H1 (cell line): ENCODE measurements around the gene WIPF1. TPM values are rescaled to one million over a fixed set of nuclear protein-coding genes. Genes with fewer than 3 reads are reported as not detected.

Experiments used
- ATF3 ChIP-seq: IDR thresholded peaks from 2 replicates; pipeline ENCODE4 v1.6.1; 2011; ENCODE audit warnings: low read depth, mild to moderate bottlenecking, low read length; ENCODE audit not compliant: insufficient read depth
- SIN3A ChIP-seq, 2 experiments: IDR thresholded peaks in 1 of 2; conservative IDR thresholded peaks in 1 of 2; 2 replicates each; pipeline ENCODE4 v1.6.1; 2011 to 2012; ENCODE audit warnings: low read length in 2 of 2, improper control_type of control experiment in 1 of 2, low read depth in 1 of 2, mild to moderate bottlenecking in 1 of 2
- polyA plus RNA-seq, 7 experiments: library from polyadenylated mRNA; depleted of rRNA in 3 of 7; stranded (reverse) in 5 of 7; unstranded in 2 of 7; fragments of >200 nt in 5 of 7; fragments of 200-250 nt in 2 of 7; gene quantifications; 1 replicate in 5 of 7; 2 replicates in 1 of 7; 4 replicates in 1 of 7; pipeline versions ENCODE4 v1.2.1 to v1.2.3, GENCODE V29; 2011 to 2013; ENCODE audit warnings: missing spikeins in 2 of 7, mixed read lengths in 2 of 7
- total RNA-seq: library from RNA; stranded (reverse); fragmentation: NEBNext Ultra II Directional; extraction: Animal tissue kit (Norgen Biotek cat#: 25700); gene quantifications from 2 replicates; pipeline ENCODE4 v1.2.1, GENCODE V29; 2021

Gene WIPF1
- total and polyA plus RNA-seq, 2 of the 8 experiments (the other 6 are each of a cell fraction or from before 2014, with no cell fraction given): 4.7 to 5.2 TPM

GRCh38 chr2:174552880-174553279, 44.7 kb downstream of the WIPF1 start (continued):
- TF ChIP-seq ATF3 (no peak), SIN3A (conservative IDR thresholded peaks at IDR 0.05 in 1 of 2, IDR thresholded peaks at IDR 0.05 in 1 of 2; ENCODE audit: low read depth in 1 of 2, low read length in 2 of 2) (no peak)
- TF ChIP-seq, all 59 proteins: peak for 0
